HepG2 (cell line): ENCODE measurements around the gene ZKSCAN1. TPM values are rescaled to one million over a fixed set of nuclear protein-coding genes. Genes with fewer than 3 reads are reported as not detected.

Experiments used
- AGO1 ChIP-seq: fragments of 200-400 bp; formaldehyde crosslinking; IDR thresholded peaks from 2 replicates; pipeline ENCODE4 v1.6.1; 2017; ENCODE audit warnings: mild to moderate bottlenecking, low read depth, low read length, moderate library complexity; ENCODE audit not compliant: poor library complexity, severe bottlenecking
- DBP ChIP-seq: sonication (generic); formaldehyde crosslinking; IDR thresholded peaks from 2 replicates; pipeline ENCODE4 v1.4.0; 2020; ENCODE audit warnings: missing genetic modification reagents; ENCODE audit errors: not compliant biosample characterization
- FOSL2 ChIP-seq: sonication (generic); formaldehyde crosslinking; IDR thresholded peaks from 2 replicates; pipeline ENCODE4 v1.4.0; 2020; ENCODE audit warnings: missing genetic modification reagents
- IKZF1 ChIP-seq: fragments of 450-650 bp; IDR thresholded peaks from 2 replicates; pipeline ENCODE4 v1.7.1; 2016
- ISX ChIP-seq: sonication (generic); formaldehyde crosslinking; conservative IDR thresholded peaks from 2 replicates; pipeline ENCODE4 v1.5.0; 2020; ENCODE audit warnings: missing genetic modification reagents
- MBD4 ChIP-seq: IDR thresholded peaks from 2 replicates; pipeline ENCODE4 v1.6.1; 2012; ENCODE audit warnings: low read length, inconsistent platforms, borderline replicate concordance
- MTA1 ChIP-seq: sonication (generic); formaldehyde crosslinking; IDR thresholded peaks from 2 replicates; pipeline ENCODE4 v1.4.0; 2020; ENCODE audit warnings: missing genetic modification reagents, mild to moderate bottlenecking, borderline replicate concordance
- NR0B2 ChIP-seq: sonication (generic); formaldehyde crosslinking; IDR thresholded peaks from 2 replicates; pipeline ENCODE4 v1.4.0; 2020; ENCODE audit warnings: mild to moderate bottlenecking, missing genetic modification reagents
- PAX8 ChIP-seq: sonication (generic); formaldehyde crosslinking; IDR thresholded peaks from 2 replicates; pipeline ENCODE4 v1.8.0; 2022; ENCODE audit warnings: mild to moderate bottlenecking, missing genetic modification reagents, borderline replicate concordance
- RORA ChIP-seq: sonication (generic); formaldehyde crosslinking; IDR thresholded peaks from 2 replicates; pipeline ENCODE4 v1.5.0; 2020; ENCODE audit warnings: mild to moderate bottlenecking, missing genetic modification reagents, moderate library complexity
- SCMH1 ChIP-seq: sonication (generic); formaldehyde crosslinking; IDR thresholded peaks from 2 replicates; pipeline ENCODE4 v1.9.0; 2021; ENCODE audit warnings: missing genetic modification reagents, mild to moderate bottlenecking, borderline replicate concordance
- ZNF24 ChIP-seq: fragments of 450-650 bp; IDR thresholded peaks from 2 replicates; pipeline ENCODE4 v1.6.1; 2017; ENCODE audit warnings: antibody characterized with exemption, mild to moderate bottlenecking
- ZNF33B ChIP-seq: sonication (generic); formaldehyde crosslinking; IDR thresholded peaks from 2 replicates; pipeline ENCODE4 v1.5.1; 2020; ENCODE audit warnings: mild to moderate bottlenecking, missing genetic modification reagents
- ZNF431 ChIP-seq: sonication (generic); formaldehyde crosslinking; IDR thresholded peaks from 2 replicates; pipeline ENCODE4 v1.9.0; 2022; ENCODE audit warnings: missing genetic modification reagents, low read depth, mild to moderate bottlenecking, borderline replicate concordance
- ZNF549 ChIP-seq: sonication (generic); formaldehyde crosslinking; IDR thresholded peaks from 2 replicates; pipeline ENCODE4 v1.5.0; 2020; ENCODE audit warnings: missing genetic modification reagents
- ZNF644 ChIP-seq: IDR thresholded peaks from 2 replicates; pipeline ENCODE4 v1.6.1; 2016; ENCODE audit warnings: low read depth
- ZNF703 ChIP-seq: sonication (generic); formaldehyde crosslinking; IDR thresholded peaks from 2 replicates; pipeline ENCODE4 v1.5.1; 2020; ENCODE audit warnings: missing genetic modification reagents, mild to moderate bottlenecking, moderate library complexity, borderline replicate concordance
- ZNF776 ChIP-seq: sonication (generic); formaldehyde crosslinking; IDR thresholded peaks from 2 replicates; pipeline ENCODE4 v1.4.0; 2020; ENCODE audit warnings: mild to moderate bottlenecking, missing genetic modification reagents
- ZNF878 ChIP-seq: sonication (generic); formaldehyde crosslinking; IDR thresholded peaks from 2 replicates; pipeline ENCODE4 v1.8.1; 2023; ENCODE audit warnings: mild to moderate bottlenecking, missing genetic modification reagents, moderate library complexity
- polyA plus RNA-seq, 8 experiments: library from polyadenylated mRNA; depleted of rRNA in 3 of 8; stranded (reverse) in 7 of 8; unstranded in 1 of 8; fragments of >200 nt; fragmentation: Illumina TruSeq in 4 of 8; extraction: Trizol in 4 of 8; gene quantifications; 2 replicates each; pipeline versions ENCODE4 v1.2.1 to v1.2.3, GENCODE V29; 2011 to 2016; ENCODE audit warnings: low read depth in 4 of 8, missing spikeins in 1 of 8, mixed read lengths in 1 of 8; ENCODE audit not compliant: insufficient read depth in 1 of 8
- total RNA-seq, 5 experiments: library from RNA; depleted of rRNA; stranded (reverse); fragments of >200 nt; fragmentation: Illumina TruSeq; extraction: Trizol; gene quantifications; 2 replicates each; pipeline ENCODE4 v1.2.3, GENCODE V29; 2016; ENCODE audit warnings: low read depth in 1 of 5
- TF ChIP-seq, protein P1 (sequence below): sonication (generic); formaldehyde crosslinking; IDR thresholded peaks from 2 replicates; pipeline ENCODE4 v1.8.0; 2022; ENCODE audit warnings: missing genetic modification reagents, mild to moderate bottlenecking, borderline replicate concordance
- TF ChIP-seq, protein P2 (sequence below): sonication (generic); formaldehyde crosslinking; IDR thresholded peaks from 2 replicates; pipeline ENCODE4 v1.4.0; 2020; ENCODE audit warnings: missing genetic modification reagents, mild to moderate bottlenecking, borderline replicate concordance
- TF ChIP-seq, protein P3 (sequence below): sonication (generic); formaldehyde crosslinking; IDR thresholded peaks from 2 replicates; pipeline ENCODE4 v1.4.0; 2020; ENCODE audit warnings: missing genetic modification reagents
- TF ChIP-seq, protein P4 (sequence below): sonication (generic); formaldehyde crosslinking; IDR thresholded peaks from 2 replicates; pipeline ENCODE4 v1.8.1; 2023; ENCODE audit warnings: mild to moderate bottlenecking, inconsistent platforms, moderate library complexity, missing genetic modification reagents, borderline replicate concordance

The ZKSCAN1 gene
- total and polyA plus RNA-seq, 2 of the 13 experiments (the other 11 are each of a cell fraction or from before 2014, with no cell fraction given), result 46.4 to 60.6 TPM

DNA sequence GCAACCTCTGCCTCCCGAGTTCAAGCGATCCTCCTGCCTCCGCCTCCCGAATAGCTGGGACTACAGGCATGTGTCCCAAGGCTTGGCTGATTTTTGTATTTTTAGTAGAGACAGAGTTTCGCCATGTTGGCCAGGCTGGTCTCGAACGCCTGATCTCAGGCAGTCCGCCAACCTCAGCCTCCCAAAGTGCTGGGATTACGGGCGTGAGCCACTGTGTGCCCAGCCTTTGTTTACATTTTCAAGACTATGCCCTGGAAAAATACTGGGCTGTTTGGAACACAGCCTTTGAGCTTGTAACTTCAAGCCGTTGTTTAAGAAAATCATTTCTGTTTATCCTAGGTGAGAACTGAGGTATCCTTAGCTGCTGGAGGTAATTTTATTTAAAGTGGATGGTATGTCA, 1.9 kb downstream of the ZKSCAN1 start (continued):
- TF ChIP-seq NR0B2, result no peak
- no peak for TF ChIP-seq ZNF549 (CRISPR knock-in tag)
- no peak for TF ChIP-seq RORA (CRISPR knock-in tag)
- TF ChIP-seq, protein P1, sequence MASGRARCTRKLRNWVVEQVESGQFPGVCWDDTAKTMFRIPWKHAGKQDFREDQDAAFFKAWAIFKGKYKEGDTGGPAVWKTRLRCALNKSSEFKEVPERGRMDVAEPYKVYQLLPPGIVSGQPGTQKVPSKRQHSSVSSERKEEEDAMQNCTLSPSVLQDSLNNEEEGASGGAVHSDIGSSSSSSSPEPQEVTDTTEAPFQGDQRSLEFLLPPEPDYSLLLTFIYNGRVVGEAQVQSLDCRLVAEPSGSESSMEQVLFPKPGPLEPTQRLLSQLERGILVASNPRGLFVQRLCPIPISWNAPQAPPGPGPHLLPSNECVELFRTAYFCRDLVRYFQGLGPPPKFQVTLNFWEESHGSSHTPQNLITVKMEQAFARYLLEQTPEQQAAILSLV (CRISPR knock-in tag), result no peak
- TF ChIP-seq, protein P2, sequence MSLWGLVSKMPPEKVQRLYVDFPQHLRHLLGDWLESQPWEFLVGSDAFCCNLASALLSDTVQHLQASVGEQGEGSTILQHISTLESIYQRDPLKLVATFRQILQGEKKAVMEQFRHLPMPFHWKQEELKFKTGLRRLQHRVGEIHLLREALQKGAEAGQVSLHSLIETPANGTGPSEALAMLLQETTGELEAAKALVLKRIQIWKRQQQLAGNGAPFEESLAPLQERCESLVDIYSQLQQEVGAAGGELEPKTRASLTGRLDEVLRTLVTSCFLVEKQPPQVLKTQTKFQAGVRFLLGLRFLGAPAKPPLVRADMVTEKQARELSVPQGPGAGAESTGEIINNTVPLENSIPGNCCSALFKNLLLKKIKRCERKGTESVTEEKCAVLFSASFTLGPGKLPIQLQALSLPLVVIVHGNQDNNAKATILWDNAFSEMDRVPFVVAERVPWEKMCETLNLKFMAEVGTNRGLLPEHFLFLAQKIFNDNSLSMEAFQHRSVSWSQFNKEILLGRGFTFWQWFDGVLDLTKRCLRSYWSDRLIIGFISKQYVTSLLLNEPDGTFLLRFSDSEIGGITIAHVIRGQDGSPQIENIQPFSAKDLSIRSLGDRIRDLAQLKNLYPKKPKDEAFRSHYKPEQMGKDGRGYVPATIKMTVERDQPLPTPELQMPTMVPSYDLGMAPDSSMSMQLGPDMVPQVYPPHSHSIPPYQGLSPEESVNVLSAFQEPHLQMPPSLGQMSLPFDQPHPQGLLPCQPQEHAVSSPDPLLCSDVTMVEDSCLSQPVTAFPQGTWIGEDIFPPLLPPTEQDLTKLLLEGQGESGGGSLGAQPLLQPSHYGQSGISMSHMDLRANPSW (CRISPR knock-in tag), result no peak
- TF ChIP-seq ZNF703 (CRISPR knock-in tag), result no peak
- no peak for TF ChIP-seq MTA1
- TF ChIP-seq, protein P3, sequence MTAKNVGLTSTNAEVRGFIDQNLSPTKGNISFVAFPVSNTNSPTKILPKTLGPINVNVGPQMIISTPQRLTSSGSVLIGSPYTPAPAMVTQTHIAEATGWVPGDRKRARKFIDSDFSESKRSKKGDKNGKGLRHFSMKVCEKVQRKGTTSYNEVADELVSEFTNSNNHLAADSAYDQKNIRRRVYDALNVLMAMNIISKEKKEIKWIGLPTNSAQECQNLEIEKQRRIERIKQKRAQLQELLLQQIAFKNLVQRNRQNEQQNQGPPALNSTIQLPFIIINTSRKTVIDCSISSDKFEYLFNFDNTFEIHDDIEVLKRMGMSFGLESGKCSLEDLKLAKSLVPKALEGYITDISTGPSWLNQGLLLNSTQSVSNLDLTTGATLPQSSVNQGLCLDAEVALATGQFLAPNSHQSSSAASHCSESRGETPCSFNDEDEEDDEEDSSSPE, result no peak
- no peak for TF ChIP-seq ZNF431 (CRISPR knock-in tag)
- TF ChIP-seq MBD4, result no peak
- no peak for TF ChIP-seq DBP
- no peak for TF ChIP-seq ZNF24
- TF ChIP-seq, protein P4, sequence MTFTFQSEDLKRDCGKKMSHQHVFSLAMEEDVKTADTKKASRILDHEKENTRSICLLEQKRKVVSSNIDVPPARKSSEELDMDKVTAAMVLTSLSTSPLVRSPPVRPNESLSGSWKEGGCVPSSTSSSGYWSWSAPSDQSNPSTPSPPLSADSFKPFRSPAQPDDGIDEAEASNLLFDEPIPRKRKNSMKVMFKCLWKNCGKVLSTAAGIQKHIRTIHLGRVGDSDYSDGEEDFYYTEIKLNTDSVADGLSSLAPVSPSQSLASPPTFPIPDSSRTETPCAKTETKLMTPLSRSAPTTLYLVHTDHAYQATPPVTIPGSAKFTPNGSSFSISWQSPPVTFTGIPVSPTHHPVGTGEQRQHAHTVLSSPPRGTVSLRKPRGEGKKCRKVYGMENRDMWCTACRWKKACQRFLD (CRISPR knock-in tag), result no peak
- no peak for TF ChIP-seq ZNF776 (CRISPR knock-in tag)
- TF ChIP-seq IKZF1, result no peak
- no peak for TF ChIP-seq ZNF878 (CRISPR knock-in tag)
- TF ChIP-seq ZNF33B, result no peak
- no peak for TF ChIP-seq ISX
- no peak for TF ChIP-seq AGO1
- TF ChIP-seq PAX8 (CRISPR knock-in tag), result no peak
- TF ChIP-seq SCMH1 (CRISPR knock-in tag), result no peak
- peak; percentile 41 for TF ChIP-seq FOSL2 (CRISPR knock-in tag)
- TF ChIP-seq ZNF644, result no peak; the same call in 1 of the 2 replicates
